ENCODE data around the gene NRROS.

The NRROS gene

DNA sequence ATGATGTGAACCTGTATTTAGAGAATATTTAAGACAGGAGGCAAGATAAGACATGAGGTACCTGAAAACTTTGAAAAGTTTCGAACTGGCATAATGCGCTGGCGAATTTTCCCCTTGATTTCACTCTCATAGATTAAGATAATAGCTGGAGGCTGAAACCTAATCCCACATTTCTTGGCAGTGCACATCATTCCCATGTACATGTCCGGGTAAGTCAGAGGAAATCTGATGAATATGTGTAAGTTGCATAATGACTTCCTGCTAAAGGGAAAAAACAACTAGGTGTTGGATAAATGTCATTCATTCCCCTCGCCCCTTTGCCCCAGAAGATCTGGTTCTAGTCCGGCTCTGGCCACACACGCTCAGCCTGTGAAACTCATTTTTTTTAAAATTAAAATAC is 69.0 kb downstream of the NRROS start:
- no peak overlapping the region for H2AFZ ChIP-seq (ENCODE audit: low read depth, low read length, severe bottlenecking)
- H3K27me3 ChIP-seq (ENCODE audit: low read length): no peaks in the 10 kb centered on the region
- no peak overlapping the region for H3K9ac ChIP-seq (ENCODE audit: low read length)
- H3K27ac ChIP-seq (ENCODE audit: low read depth, low read length): no peak overlapping the region
- H3K9me2 ChIP-seq (replicated peaks; ENCODE audit: insufficient read depth, low read length): no peaks in the 10 kb centered on the region
- H4K20me1 ChIP-seq (ENCODE audit: low read depth, low read length): no peaks in the 10 kb centered on the region
- no peaks in the 10 kb centered on the region; the same call in 1 of the 2 replicates for H3K79me2 ChIP-seq (ENCODE audit: insufficient read depth, low read length)
- H3K36me3 ChIP-seq (ENCODE audit: low read length): no peaks in the 10 kb centered on the region
- H3K4me3 ChIP-seq (ENCODE audit: insufficient read depth, low read length, poor library complexity, severe bottlenecking): no peak overlapping the region
- no peak for TF ChIP-seq EZH2phosphoT487 (conservative IDR thresholded peaks at IDR 0.05; ENCODE audit: low read length)
- TF ChIP-seq, protein P1, sequence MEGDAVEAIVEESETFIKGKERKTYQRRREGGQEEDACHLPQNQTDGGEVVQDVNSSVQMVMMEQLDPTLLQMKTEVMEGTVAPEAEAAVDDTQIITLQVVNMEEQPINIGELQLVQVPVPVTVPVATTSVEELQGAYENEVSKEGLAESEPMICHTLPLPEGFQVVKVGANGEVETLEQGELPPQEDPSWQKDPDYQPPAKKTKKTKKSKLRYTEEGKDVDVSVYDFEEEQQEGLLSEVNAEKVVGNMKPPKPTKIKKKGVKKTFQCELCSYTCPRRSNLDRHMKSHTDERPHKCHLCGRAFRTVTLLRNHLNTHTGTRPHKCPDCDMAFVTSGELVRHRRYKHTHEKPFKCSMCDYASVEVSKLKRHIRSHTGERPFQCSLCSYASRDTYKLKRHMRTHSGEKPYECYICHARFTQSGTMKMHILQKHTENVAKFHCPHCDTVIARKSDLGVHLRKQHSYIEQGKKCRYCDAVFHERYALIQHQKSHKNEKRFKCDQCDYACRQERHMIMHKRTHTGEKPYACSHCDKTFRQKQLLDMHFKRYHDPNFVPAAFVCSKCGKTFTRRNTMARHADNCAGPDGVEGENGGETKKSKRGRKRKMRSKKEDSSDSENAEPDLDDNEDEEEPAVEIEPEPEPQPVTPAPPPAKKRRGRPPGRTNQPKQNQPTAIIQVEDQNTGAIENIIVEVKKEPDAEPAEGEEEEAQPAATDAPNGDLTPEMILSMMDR (IDR thresholded peaks at IDR 0.05; ENCODE audit: insufficient read depth, low read length, poor library complexity, severe bottlenecking): no peak
- no peaks in the 10 kb centered on the region for H3K9me3 ChIP-seq (ENCODE audit: insufficient read depth, low read length)
- no peak overlapping the region for H3K4me2 ChIP-seq (ENCODE audit: low read depth, low read length, poor library complexity, severe bottlenecking)
- H3F3A ChIP-seq (ENCODE audit: insufficient read depth): no peaks in the 10 kb centered on the region

All from SU-DHL-6 (cell line).